HCT116 (cell line): ENCODE results near the gene BEND7. TPM values are rescaled to one million over a fixed set of nuclear protein-coding genes. Genes with fewer than 3 reads are reported as not detected.

Experiments used
- ATAC-seq: fragments of 200-7000 bp; cut with Tn5 transposase; 2 replicates; pipeline ENCODE4 v1.9.1; 2020; ENCODE audit warnings: mild to moderate bottlenecking, moderate library complexity
- BruUV-seq: library from RNA; stranded (reverse); fragments of 400-500 nt; replicated peaks from 2 replicates; lab custom pipeline; 2021; lab: Mats Ljungman, UMichigan
- CTCF ChIA-PET: fragments of 300-600 bp; sonication (Branson Sonifier 250); formaldehyde crosslinking; loops from one replicate; lab custom pipeline; 2021; ENCODE audit warnings: antibody characterized with exemption; lab: Charles Lee
- POLR2A ChIA-PET: fragments of 300-600, 350-600 bp; sonication (Branson Sonifier 250); formaldehyde crosslinking; loops from one replicate; lab custom pipeline; 2021; ENCODE audit warnings: antibody characterized with exemption; lab: Charles Lee
- RAD21 ChIA-PET, 2 experiments: fragments of 300-600 bp; sonication (Branson Sonifier 250); formaldehyde crosslinking; loops; one replicate each; lab custom pipeline; 2023; ENCODE audit warnings: low total read pairs in 2 of 2; ENCODE audit not compliant: uncharacterized antibody in 2 of 2, unreplicated experiment in 2 of 2, low non-redundant PET in 1 of 2; lab: Charles Lee
- DNase-seq: peaks from one replicate; pipeline ENCODE4 v3.0.0-alpha.2; 2010; ENCODE audit warnings: low read depth, low spot score
- H2AFZ ChIP-seq: fragments of 200-600 bp; shearing (Covaris generic), sonication (generic); 2 replicates; pipeline ENCODE4 v1.6.1; 2017; ENCODE audit warnings: low read depth, mixed run types, mixed read lengths, antibody characterized with exemption, low read length; ENCODE audit not compliant: poor library complexity, severe bottlenecking
- H3K27ac ChIP-seq: 2 replicates; pipeline ENCODE4 v1.5.1; 2012; ENCODE audit warnings: low read depth, low read length
- H3K27me3 ChIP-seq: fragments of 200-600 bp; sonication (generic); 2 replicates; pipeline ENCODE4 v1.6.1; 2016; ENCODE audit warnings: mixed run types, low read length, mixed read lengths; ENCODE audit not compliant: insufficient read depth
- H3K36me3 ChIP-seq, 2 experiments: fragments of 200-500 bp in 1 of 2; fragments of 200-600 bp in 1 of 2; sonication (Bioruptor generic) in 1 of 2; sonication (generic) in 1 of 2; 2 replicates each; pipeline versions ENCODE4 v1.5.1 to v1.6.1; 2014 to 2016; ENCODE audit warnings: low read length in 2 of 2, inconsistent platforms in 1 of 2, mixed read lengths in 1 of 2, mixed run types in 1 of 2; ENCODE audit not compliant: insufficient read depth in 2 of 2, control insufficient read depth in 1 of 2
- H3K4me1 ChIP-seq, 2 experiments: fragments of 200-600 bp in 1 of 2; sonication (generic) in 1 of 2; 2 replicates each; pipeline versions ENCODE4 v1.5.1 to v1.6.1; 2012 to 2017; ENCODE audit warnings: low read length in 2 of 2, inconsistent platforms in 1 of 2, mild to moderate bottlenecking in 1 of 2, mixed read lengths in 1 of 2, mixed run types in 1 of 2, moderate library complexity in 1 of 2; ENCODE audit not compliant: insufficient read depth in 2 of 2, control insufficient read depth in 1 of 2
- H3K4me2 ChIP-seq: fragments of 200-600 bp; sonication (generic); 2 replicates; pipeline ENCODE4 v1.6.1; 2017; ENCODE audit warnings: mixed run types, low read length, mixed read lengths
- H3K4me3 ChIP-seq, 2 experiments: fragments of 200-600 bp in 1 of 2; sonication (generic) in 1 of 2; replicated peaks in 1 of 2; 2 replicates each; pipeline ENCODE4 v1.5.1; 2011 to 2016; ENCODE audit warnings: low read length in 2 of 2, control low read depth in 1 of 2, low read depth in 1 of 2, mild to moderate bottlenecking in 1 of 2, mixed read lengths in 1 of 2, mixed run types in 1 of 2
- H3K79me2 ChIP-seq: fragments of 200-600 bp; sonication (generic); 2 replicates; pipeline ENCODE4 v1.6.1; 2017; ENCODE audit warnings: mild to moderate bottlenecking, mixed run types, low read length, moderate library complexity, mixed read lengths; ENCODE audit not compliant: insufficient read depth
- H3K9ac ChIP-seq: fragments of 200-600 bp; sonication (generic); 2 replicates; pipeline ENCODE4 v1.6.1; 2016; ENCODE audit warnings: low read length, mixed read lengths
- H3K9me2 ChIP-seq: fragments of 200-600 bp; sonication (generic), shearing (Covaris generic); 2 replicates; pipeline ENCODE4 v1.6.1; 2017; ENCODE audit warnings: mixed run types, mild to moderate bottlenecking, moderate library complexity; ENCODE audit not compliant: insufficient read depth
- H3K9me3 ChIP-seq, 2 experiments: fragments of 200-500 bp in 1 of 2; fragments of 200-600 bp in 1 of 2; sonication (Bioruptor generic) in 1 of 2; sonication (generic) in 1 of 2; 2 replicates each; pipeline ENCODE4 v1.6.1; 2014 to 2017; ENCODE audit warnings: low read length in 2 of 2, mixed read lengths in 2 of 2, inconsistent platforms in 1 of 2, low read depth in 1 of 2, mild to moderate bottlenecking in 1 of 2, mixed run types in 1 of 2, moderate library complexity in 1 of 2; ENCODE audit not compliant: control insufficient read depth in 1 of 2, insufficient read depth in 1 of 2
- H4K20me1 ChIP-seq: fragments of 200-600 bp; sonication (generic), shearing (Covaris generic); 2 replicates; pipeline ENCODE4 v1.6.1; 2017; ENCODE audit warnings: mixed run types, mild to moderate bottlenecking, moderate library complexity; ENCODE audit not compliant: insufficient read depth
- ATF3 ChIP-seq: IDR thresholded peaks from 2 replicates; pipeline ENCODE4 v1.6.1; 2012
- CTCF ChIP-seq, 3 experiments: fragments of 200-600 bp in 1 of 3; sonication (generic) in 1 of 3; IDR thresholded peaks in 2 of 3; conservative IDR thresholded peaks in 1 of 3; 2 replicates each; pipeline ENCODE4 v1.5.1; 2012 to 2017; ENCODE audit warnings: low read depth in 2 of 3, low read length in 2 of 3, antibody characterized with exemption in 1 of 3, borderline replicate concordance in 1 of 3, control low read depth in 1 of 3, mild to moderate bottlenecking in 1 of 3, mixed read lengths in 1 of 3, mixed run types in 1 of 3, moderate library complexity in 1 of 3; ENCODE audit not compliant: insufficient read depth in 1 of 3
- EGR1 ChIP-seq: IDR thresholded peaks from 2 replicates; pipeline ENCODE4 v1.6.1; 2012; ENCODE audit warnings: low read depth
- ELF1 ChIP-seq: IDR thresholded peaks from 2 replicates; pipeline ENCODE4 v1.6.1; 2012; ENCODE audit warnings: low read depth, borderline replicate concordance
- POLR2A ChIP-seq: IDR thresholded peaks from 2 replicates; pipeline ENCODE4 v1.7.0; 2011; ENCODE audit warnings: borderline replicate concordance; ENCODE audit not compliant: insufficient read depth, insufficient read length; ENCODE audit errors: extremely low read depth
- POLR2AphosphoS5 ChIP-seq: IDR thresholded peaks from 2 replicates; pipeline ENCODE4 v1.6.1; 2011; ENCODE audit warnings: mild to moderate bottlenecking, low read depth, low read length, moderate library complexity
- REST ChIP-seq: IDR thresholded peaks from 2 replicates; pipeline ENCODE4 v1.6.1; 2012; ENCODE audit warnings: low read depth
- SIN3A ChIP-seq: IDR thresholded peaks from 2 replicates; pipeline ENCODE4 v1.6.1; 2012; ENCODE audit warnings: low read depth
- SP1 ChIP-seq: IDR thresholded peaks from 2 replicates; pipeline ENCODE4 v1.6.1; 2012; ENCODE audit warnings: low read depth
- SRF ChIP-seq: IDR thresholded peaks from 2 replicates; pipeline ENCODE4 v1.6.1; 2012; ENCODE audit warnings: low read depth
- YY1 ChIP-seq: IDR thresholded peaks from 2 replicates; pipeline ENCODE4 v1.6.1; 2011; ENCODE audit warnings: low read length, low read depth, moderate library complexity, mild to moderate bottlenecking; ENCODE audit not compliant: insufficient replicate concordance; ENCODE audit errors: extremely low read depth
- intact Hi-C: fragments of 100-400 bp; cut with micrococcal nuclease; formaldehyde crosslinking; loops from 2 replicates; pipeline ENCODE4 v1.10.0; 2022
- total RNA-seq: library from RNA; stranded (reverse); gene quantifications from one replicate; pipeline ENCODE4 v1.2.1, GENCODE V29; 2021; ENCODE audit not compliant: unreplicated experiment

BEND7 gene
- total RNA-seq, 1 experiment from 2014 or later = 13.8 TPM

- H3K36me3 ChIP-seq = no peaks in the 10 kb centered on the region
- H3K4me1 ChIP-seq = peaks cover 0 to 4% of the 10 kb centered on the region in 2 experiments; a peak in 2 of 4 replicates
- no TSS peak for BruUV-seq
- no peak overlapping the region for H3K27ac ChIP-seq
- no peak for ATAC-seq
- no peaks in the 10 kb centered on the region for H3K27me3 ChIP-seq
- H4K20me1 ChIP-seq = no peaks in the 10 kb centered on the region; the same call in 1 of the 2 replicates
- intact Hi-C loops = no loop called here
- H3K9ac ChIP-seq = no peak overlapping the region
- no peak for DNase-seq
- POLR2A ChIA-PET = no interaction called here
- H3K4me3 ChIP-seq = no peak overlapping the region
- H3K79me2 ChIP-seq = no peaks in the 10 kb centered on the region
- CTCF ChIA-PET = no interaction called here
- H3K9me3 ChIP-seq = no peaks in the 10 kb centered on the region
- no peaks in the 10 kb centered on the region for H3K9me2 ChIP-seq
- no peak overlapping the region for H3K4me2 ChIP-seq
- no peak overlapping the region for H2AFZ ChIP-seq
- RAD21 ChIA-PET = no interaction called here
- no peak for TF ChIP-seq SRF
- no peak for TF ChIP-seq ELF1
- TF ChIP-seq SP1 = no peak
- TF ChIP-seq SIN3A = no peak
- no peak for TF ChIP-seq YY1
- TF ChIP-seq POLR2A = no peak
- TF ChIP-seq EGR1 = no peak
- no peak for TF ChIP-seq REST
- TF ChIP-seq ATF3 = no peak
- no peak for TF ChIP-seq POLR2AphosphoS5
- no peak for TF ChIP-seq CTCF (IDR thresholded peaks at IDR 0.05 in 2 of 3, conservative IDR thresholded peaks at IDR 0.05 in 1 of 3; ENCODE audit: borderline replicate concordance in 1 of 3, insufficient read depth in 1 of 3, low read depth in 2 of 3, low read length in 2 of 3)
Measured at GRCh38 chr10:13453896-13454295, 74.9 kb downstream of the BEND7 start.
